Globus pallidus (tissue), 1 donor: ENCODE measurements around the gene PEF1.

ENCODE experiments used
- DNase-seq: peaks from one replicate; pipeline ENCODE4 v3.0.0-alpha.2; 2015; ENCODE audit warnings: low spot score

PEF1 gene

GRCh38 chr1:31655104-31655503 lies 10.4 kb upstream of the PEF1 start:
- DNase-seq = no peak

- no peak for DNase-seq
These were observed 9.7 kb upstream of the PEF1 start for GRCh38 chr1:31654474-31654776.

GRCh38 chr1:31653717-31654473 lies 9.2 kb upstream of the PEF1 start:
- no peak for DNase-seq

GRCh38 chr1:31652891-31653499 lies 8.3 kb upstream of the PEF1 start:
- peak; percentile 50 for DNase-seq

- DNase-seq = no peak
These were observed 7.1 kb upstream of the PEF1 start for GRCh38 chr1:31651766-31652165.

GRCh38 chr1:31651089-31651420 lies 6.4 kb upstream of the PEF1 start:
- DNase-seq = no peak

GRCh38 chr1:31650161-31651088 lies 5.7 kb upstream of the PEF1 start:
- no peak for DNase-seq

- no peak for DNase-seq
These were observed 4.1 kb upstream of the PEF1 start for GRCh38 chr1:31648641-31649357.

GRCh38 chr1:31648190-31648589 lies 3.5 kb upstream of the PEF1 start:
- no peak for DNase-seq

GRCh38 chr1:31647106-31647505 lies 2.4 kb upstream of the PEF1 start:
- DNase-seq = no peak

GRCh38 chr1:31646259-31646960 lies 1.7 kb upstream of the PEF1 start:
- DNase-seq = no peak

- DNase-seq = peak; percentile 29
These were observed 545 bp upstream of the PEF1 start for GRCh38 chr1:31645274-31645568.

- no peak for DNase-seq
These were observed 608 bp downstream of the PEF1 start for GRCh38 chr1:31643976-31644559.

- no peak for DNase-seq
These were observed 1.8 kb downstream of the PEF1 start for GRCh38 chr1:31642897-31643296.

GRCh38 chr1:31642366-31642765 lies 2.3 kb downstream of the PEF1 start:
- DNase-seq = no peak

- DNase-seq = no peak
These were observed 3.7 kb downstream of the PEF1 start for GRCh38 chr1:31640964-31641363.

- no peak for DNase-seq
These were observed 4.5 kb downstream of the PEF1 start for GRCh38 chr1:31640179-31640578.

GRCh38 chr1:31639543-31639942 lies 5.1 kb downstream of the PEF1 start:
- DNase-seq = no peak

GRCh38 chr1:31637915-31638673 lies 6.6 kb downstream of the PEF1 start:
- no peak for DNase-seq

GRCh38 chr1:31633117-31633516 lies 11.6 kb downstream of the PEF1 start:
- no peak for DNase-seq

GRCh38 chr1:31632649-31633048 lies 12.0 kb downstream of the PEF1 start:
- no peak for DNase-seq
